Naive thymus-derived CD8-positive, alpha-beta T cell (primary cell): Measurements from ENCODE around the gene HDAC10. TPM values are rescaled to one million over a fixed set of nuclear protein-coding genes. Genes with fewer than 3 reads are reported as not detected.
A peak's percentile ranks its signal among the peaks of the same experiment; 100 is the strongest.

Source experiments
- ATAC-seq, 2 donors: fragments of 150-1000 bp; cut with Tn5 transposase in 1 of 2; sonication (Bioruptor Pico), chemical (Tn5 transposase) in 1 of 2; 1 replicate in 1 of 2; 2 replicates in 1 of 2; pipeline ENCODE4 v1.10.0; 2021; ENCODE audit warnings: mild to moderate bottlenecking in 2 of 2, moderate library complexity in 2 of 2
- POLR2A ChIA-PET: fragments of 350-600 bp; sonication (Branson Sonifier 250); formaldehyde crosslinking; loops from one replicate; lab custom pipeline; 2021; ENCODE audit warnings: antibody characterized with exemption; lab: Charles Lee
- DNase-seq, 10 donors: peaks; one replicate each; pipeline versions ENCODE4 v3.0.0 to v3.0.0-alpha.2; 2020 to 2022
- H3K27ac Mint-ChIP-seq, 10 donors: one replicate each; pipeline ENCODE4 v1.8.0; 2020 to 2022; ENCODE audit warnings: mild to moderate bottlenecking in 10 of 10, mixed read lengths in 10 of 10, moderate library complexity in 4 of 10, inconsistent platforms in 1 of 10
- H3K27me3 Mint-ChIP-seq, 5 donors: one replicate each; pipeline ENCODE4 v1.8.0; 2021 to 2022; ENCODE audit warnings: mixed read lengths in 5 of 5
- H3K36me3 Mint-ChIP-seq, 3 donors: one replicate each; pipeline ENCODE4 v1.8.0; 2020 to 2022; ENCODE audit warnings: mixed read lengths in 3 of 3, mild to moderate bottlenecking in 2 of 3, inconsistent platforms in 1 of 3
- H3K4me1 Mint-ChIP-seq, 4 donors: one replicate each; pipeline ENCODE4 v1.8.0; 2021 to 2022; ENCODE audit warnings: mixed read lengths in 4 of 4
- H3K4me3 Mint-ChIP-seq, 10 donors: one replicate each; pipeline ENCODE4 v1.8.0; 2020 to 2022; ENCODE audit warnings: mild to moderate bottlenecking in 10 of 10, mixed read lengths in 10 of 10, moderate library complexity in 6 of 10, inconsistent platforms in 1 of 10
- H3K9me3 Mint-ChIP-seq, 9 donors: one replicate each; pipeline ENCODE4 v1.8.0; 2020 to 2022; ENCODE audit warnings: mixed read lengths in 9 of 9, mild to moderate bottlenecking in 3 of 9, inconsistent platforms in 1 of 9, moderate library complexity in 1 of 9
- polyA plus RNA-seq, 3 donors: library from polyadenylated mRNA; unstranded; fragments of 300-500 nt; fragmentation: Illumina TruSeq; gene quantifications; one replicate each; pipeline ENCODE4 v1.2.3, GENCODE V29; 2021
- total RNA-seq, 8 experiments: library from RNA in 2 of 8; stranded (reverse) in 2 of 8; gene quantifications; one replicate each; pipeline ENCODE4 v1.2.3 and lab custom pipeline; 2021 to 2026

The HDAC10 gene
- total and polyA plus RNA-seq, 5 experiments from 2014 or later: 5.4 to 114 (median 7.8) TPM

GRCh38 chr22:50292643-50293440, 41.8 kb upstream of the HDAC10 start:
- Mint-ChIP-seq H3K36me3 (peaks cover 0 to 8% (median 0%) of the 10 kb centered on the region in 3 donors), H3K27ac (peak overlapping the region in 9 of 10 donors; percentile 13 to 95 (median 73)), H3K27me3 (peaks cover 0 to 24% (median 0%) of the 10 kb centered on the region in 5 donors), H3K9me3 (no peaks in the 10 kb centered on the region), H3K4me1 (peaks cover 11 to 23% (median 18%) of the 10 kb centered on the region in 4 donors), H3K4me3 (peak overlapping the region; percentile 68 to 95 (median 84))
- peak; percentile 61 to 73 for ATAC-seq
- POLR2A ChIA-PET: interaction anchor here (0.5 to 3.9 kb wide), 9 partner anchors 11 to 465 kb away, joined by 3 to 19 read pairs (median 4); partner anchors contain the start of gene PLXNB2
- peak in 4 of 10 donors; percentile 22 to 47 (median 42) for DNase-seq

GRCh38 chr22:50289942-50290630, 39.0 kb upstream of the HDAC10 start:
- H3K27me3 Mint-ChIP-seq: peaks cover 0 to 17% (median 0%) of the 10 kb centered on the region in 5 donors
- ATAC-seq: no peak
- peaks cover 11 to 23% (median 17%) of the 10 kb centered on the region in 4 donors for H3K4me1 Mint-ChIP-seq
- peaks cover 0 to 8% (median 0%) of the 10 kb centered on the region in 3 donors for H3K36me3 Mint-ChIP-seq
- POLR2A ChIA-PET: no interaction called here
- H3K9me3 Mint-ChIP-seq: no peaks in the 10 kb centered on the region
- no peak overlapping the region for H3K4me3 Mint-ChIP-seq
- no peak overlapping the region for H3K27ac Mint-ChIP-seq
- DNase-seq: no peak

DNA sequence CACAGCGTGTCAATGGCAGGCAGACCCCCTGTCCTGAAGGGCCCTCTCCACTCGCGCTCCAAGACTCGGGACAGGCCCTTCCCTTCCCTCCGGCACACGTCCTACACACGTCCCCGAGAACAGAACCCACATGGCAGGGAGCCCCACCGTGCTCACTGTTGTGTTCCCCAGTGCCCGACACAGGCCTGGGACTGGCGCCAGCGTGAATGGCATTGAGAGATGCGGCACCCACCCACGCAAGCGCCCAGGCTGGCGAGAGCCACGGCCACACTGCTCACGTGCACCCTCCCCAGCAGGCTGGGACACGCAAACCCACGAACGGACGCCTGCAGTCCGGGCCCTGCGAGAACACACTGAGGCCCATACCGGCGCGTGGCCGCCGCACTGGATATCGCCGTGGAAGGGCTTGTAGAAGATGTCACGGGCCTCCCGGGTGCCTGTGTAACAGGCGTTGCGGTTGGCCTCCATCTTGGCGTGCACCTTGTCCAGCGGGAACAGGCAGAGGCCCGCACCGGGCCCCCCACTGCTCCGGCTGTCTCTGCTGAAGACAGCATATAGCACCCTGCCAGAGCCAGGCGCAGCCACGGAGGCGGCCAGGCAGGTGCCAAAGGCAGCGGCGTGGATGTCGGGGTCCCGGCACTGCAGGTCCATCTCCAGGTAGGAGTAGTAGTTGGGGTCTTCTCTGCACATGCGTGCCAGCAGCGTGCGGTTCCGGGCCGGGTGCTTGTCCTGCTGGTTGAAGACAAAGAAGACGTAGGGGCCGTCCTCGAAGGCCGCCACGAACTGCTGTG, 38.3 kb upstream of the HDAC10 start:
- H3K4me1 Mint-ChIP-seq: peaks cover 11 to 21% (median 17%) of the 10 kb centered on the region in 4 donors
- no peaks in the 10 kb centered on the region for H3K9me3 Mint-ChIP-seq
- H3K27me3 Mint-ChIP-seq: peaks cover 0 to 17% (median 0%) of the 10 kb centered on the region in 5 donors
- no peak overlapping the region for H3K4me3 Mint-ChIP-seq
- H3K27ac Mint-ChIP-seq: no peak overlapping the region
- DNase-seq: no peak
- H3K36me3 Mint-ChIP-seq: peaks cover 0 to 8% (median 0%) of the 10 kb centered on the region in 3 donors
- POLR2A ChIA-PET: no interaction called here
- ATAC-seq: no peak

DNA sequence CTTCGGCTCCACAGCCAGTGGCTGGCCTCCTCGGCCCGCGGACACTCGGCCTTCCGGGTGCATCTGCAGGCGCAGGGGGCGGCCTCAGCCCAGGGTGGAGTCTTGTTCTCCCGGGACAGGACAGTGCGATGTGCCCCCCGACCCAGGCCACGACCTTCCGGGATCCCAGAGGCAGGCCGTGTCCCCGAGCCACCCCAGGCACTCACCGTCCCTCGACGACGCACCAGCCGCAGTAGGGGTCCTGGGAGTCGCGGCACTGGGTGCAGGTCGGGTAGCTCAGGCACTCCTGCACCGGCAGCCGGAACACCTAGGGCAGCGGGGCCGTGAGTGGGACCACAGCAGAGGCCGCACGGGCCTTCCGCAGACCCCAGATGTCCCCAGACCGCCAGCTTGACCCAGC, 36.7 kb upstream of the HDAC10 start:
- no peaks in the 10 kb centered on the region for H3K9me3 Mint-ChIP-seq
- H3K4me3 Mint-ChIP-seq: no peak overlapping the region
- POLR2A ChIA-PET: no interaction called here
- H3K27me3 Mint-ChIP-seq: peaks cover 0 to 14% (median 0%) of the 10 kb centered on the region in 5 donors
- H3K36me3 Mint-ChIP-seq: peaks cover 0 to 11% (median 0%) of the 10 kb centered on the region in 3 donors
- DNase-seq: no peak
- no peak overlapping the region for H3K27ac Mint-ChIP-seq
- no peak for ATAC-seq
- H3K4me1 Mint-ChIP-seq: peaks cover 7 to 13% (median 13%) of the 10 kb centered on the region in 4 donors

DNA sequence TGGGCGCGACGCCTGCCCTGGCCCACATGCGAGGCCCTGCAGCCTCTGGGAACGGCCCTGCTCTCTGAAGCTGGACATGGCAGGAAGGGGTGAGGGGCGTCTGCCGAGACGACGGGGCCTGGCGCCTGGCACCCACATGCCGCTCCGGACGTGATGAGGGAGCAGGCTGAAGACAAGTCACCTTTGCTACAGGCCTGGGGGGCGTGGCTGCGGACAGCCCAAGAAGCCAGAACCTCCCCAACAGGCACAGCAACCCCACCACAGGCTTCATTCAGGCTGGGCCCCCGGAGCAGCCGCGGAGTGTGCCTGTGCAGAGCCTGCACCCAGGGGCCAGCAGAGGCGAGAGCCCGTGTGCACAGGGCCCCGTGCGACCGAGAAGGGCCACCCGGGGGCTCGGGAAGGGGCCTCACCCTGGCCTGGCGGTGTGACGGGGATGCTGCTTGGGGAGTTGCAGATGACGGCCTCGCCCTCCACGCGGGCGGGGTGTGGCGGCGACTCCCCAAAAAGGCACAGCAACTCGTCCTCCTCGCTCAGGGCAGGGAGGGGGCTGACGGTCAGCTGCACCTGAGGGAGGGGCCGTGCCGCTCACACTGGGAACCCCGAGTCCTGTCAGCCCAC, 35.7 kb upstream of the HDAC10 start:
- H3K4me1 Mint-ChIP-seq: peaks cover 2 to 4% (median 4%) of the 10 kb centered on the region in 4 donors
- H3K4me3 Mint-ChIP-seq: no peak overlapping the region
- no peaks in the 10 kb centered on the region for H3K9me3 Mint-ChIP-seq
- peaks cover 0 to 9% (median 0%) of the 10 kb centered on the region in 3 donors for H3K36me3 Mint-ChIP-seq
- no peak for ATAC-seq
- POLR2A ChIA-PET: no interaction called here
- H3K27ac Mint-ChIP-seq: no peak overlapping the region
- H3K27me3 Mint-ChIP-seq: peaks cover 0 to 8% (median 0%) of the 10 kb centered on the region in 5 donors
- DNase-seq: no peak

DNA sequence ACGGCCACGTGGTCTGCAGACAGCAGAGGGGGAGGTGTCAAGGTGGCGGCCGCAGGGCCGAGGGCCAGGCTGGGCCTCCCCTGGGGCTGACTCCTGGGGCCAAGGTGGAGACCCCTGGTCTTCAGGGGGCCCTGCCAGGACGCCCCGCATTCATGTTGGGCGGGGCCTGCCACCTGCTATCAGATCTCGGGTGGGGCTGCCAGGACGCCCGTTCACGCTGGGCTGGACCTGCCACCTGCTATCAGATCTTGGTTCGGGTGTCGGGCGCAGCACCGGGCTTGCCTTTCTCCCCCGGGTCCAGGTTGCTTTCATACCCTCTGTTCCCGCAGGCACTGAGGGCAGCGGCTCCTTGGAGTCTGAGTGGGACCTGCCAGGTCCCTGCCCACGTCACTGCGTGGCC, 35.2 kb upstream of the HDAC10 start:
- no peak overlapping the region for H3K27ac Mint-ChIP-seq
- peaks cover 0 to 9% (median 0%) of the 10 kb centered on the region in 3 donors for H3K36me3 Mint-ChIP-seq
- POLR2A ChIA-PET: no interaction called here
- H3K27me3 Mint-ChIP-seq: peaks cover 0 to 3% (median 0%) of the 10 kb centered on the region in 5 donors
- ATAC-seq: no peak
- no peaks in the 10 kb centered on the region for H3K9me3 Mint-ChIP-seq
- H3K4me3 Mint-ChIP-seq: no peak overlapping the region
- H3K4me1 Mint-ChIP-seq: no peaks in the 10 kb centered on the region
- DNase-seq: no peak

- ATAC-seq: no peak
- H3K4me1 Mint-ChIP-seq: no peaks in the 10 kb centered on the region
- H3K36me3 Mint-ChIP-seq: peaks cover 0 to 14% (median 0%) of the 10 kb centered on the region in 3 donors
- H3K4me3 Mint-ChIP-seq: no peak overlapping the region
- POLR2A ChIA-PET: no interaction called here
- peaks cover 0 to 2% (median 0%) of the 10 kb centered on the region in 5 donors for H3K27me3 Mint-ChIP-seq
- H3K27ac Mint-ChIP-seq: no peak overlapping the region
- DNase-seq: no peak
- no peaks in the 10 kb centered on the region for H3K9me3 Mint-ChIP-seq
These were observed 34.6 kb upstream of the HDAC10 start for GRCh38 chr22:50285568-50286229.

DNA sequence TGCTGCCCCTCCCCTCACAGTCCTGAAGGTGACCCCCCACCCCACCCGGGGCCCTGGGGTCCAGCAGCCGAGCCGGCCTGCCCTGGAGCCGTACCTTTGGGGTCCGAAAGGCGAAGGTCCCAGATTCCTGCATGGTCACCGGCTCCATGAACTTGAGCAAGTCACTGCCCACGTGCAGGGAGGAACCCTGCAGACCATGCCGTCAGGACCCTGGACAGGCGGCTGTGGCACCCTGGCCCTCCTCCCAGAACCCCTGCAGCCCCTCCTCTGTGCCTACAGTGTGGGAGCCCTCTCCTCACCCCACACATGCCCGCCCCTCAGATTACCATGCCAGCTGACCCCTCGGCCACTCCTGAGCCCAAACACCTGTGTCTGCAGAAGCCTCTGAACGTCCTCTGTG, 33.4 kb upstream of the HDAC10 start:
- no peaks in the 10 kb centered on the region for H3K9me3 Mint-ChIP-seq
- H3K4me3 Mint-ChIP-seq: no peak overlapping the region
- H3K27me3 Mint-ChIP-seq: no peaks in the 10 kb centered on the region
- no peak for DNase-seq
- POLR2A ChIA-PET: interaction anchor here (0.6 kb wide), 1 partner anchor 10 kb away, joined by 5 read pairs; no protein-coding TSS in a partner anchor
- peaks cover 0 to 15% (median 0%) of the 10 kb centered on the region in 3 donors for H3K36me3 Mint-ChIP-seq
- ATAC-seq: no peak
- H3K27ac Mint-ChIP-seq: peak overlapping the region in 1 of 10 donors; percentile 31
- H3K4me1 Mint-ChIP-seq: no peaks in the 10 kb centered on the region

GRCh38 chr22:50283821-50284220, 32.8 kb upstream of the HDAC10 start:
- ATAC-seq (no peak), DNase-seq (no peak)
- no peaks in the 10 kb centered on the region for H3K27me3 Mint-ChIP-seq
- H3K9me3 Mint-ChIP-seq: no peaks in the 10 kb centered on the region
- POLR2A ChIA-PET: interaction anchor here (0.6 kb wide), 1 partner anchor 11 kb away, joined by 5 read pairs; no protein-coding TSS in a partner anchor
- no peak overlapping the region for H3K27ac Mint-ChIP-seq
- no peaks in the 10 kb centered on the region for H3K4me1 Mint-ChIP-seq
- peaks cover 0 to 15% (median 0%) of the 10 kb centered on the region in 3 donors for H3K36me3 Mint-ChIP-seq
- no peak overlapping the region for H3K4me3 Mint-ChIP-seq

DNA sequence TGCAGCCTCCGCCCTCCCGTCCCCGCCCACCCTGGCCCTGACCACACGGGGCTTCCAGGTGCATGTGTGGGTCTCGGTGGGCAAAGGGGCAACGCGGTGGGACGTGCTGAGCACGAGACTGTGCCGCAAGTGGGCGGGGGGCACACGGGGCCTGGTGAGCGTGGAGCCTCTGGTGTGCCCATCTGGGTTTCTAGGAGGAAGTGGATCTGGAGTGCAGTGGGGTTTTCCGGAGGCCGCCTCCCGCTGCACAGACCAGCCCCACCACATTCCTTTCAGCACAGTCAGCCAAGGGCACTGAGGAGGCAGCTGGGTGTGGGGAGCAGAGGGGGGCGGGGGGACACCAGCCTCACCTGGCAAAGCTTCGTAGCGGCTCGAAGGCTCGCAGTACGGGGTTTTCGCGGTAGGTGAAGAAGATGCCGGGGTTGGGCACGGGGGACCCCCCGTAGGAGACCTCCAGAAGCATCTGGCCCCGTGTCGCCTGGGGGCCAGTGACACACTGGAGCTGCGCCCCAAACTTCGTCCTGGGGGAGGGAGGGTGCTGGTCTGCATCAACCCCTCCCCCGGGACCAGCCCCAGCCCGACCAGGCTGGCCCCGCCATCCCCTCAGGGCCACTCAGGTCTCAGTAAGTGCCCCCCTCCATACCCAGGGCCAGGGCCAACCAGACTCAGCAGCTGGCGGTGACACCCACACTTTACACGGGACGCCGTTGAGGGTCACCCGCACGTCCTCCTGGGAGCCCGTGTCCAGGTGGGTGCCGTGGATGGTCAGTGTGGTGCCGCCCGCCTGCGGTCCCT, 31.5 kb upstream of the HDAC10 start:
- DNase-seq (no peak), ATAC-seq (no peak)
- peaks cover 0 to 10% (median 0%) of the 10 kb centered on the region in 3 donors for H3K36me3 Mint-ChIP-seq
- H3K4me3 Mint-ChIP-seq: no peak overlapping the region
- no peak overlapping the region for H3K27ac Mint-ChIP-seq
- no peaks in the 10 kb centered on the region for H3K27me3 Mint-ChIP-seq
- no peaks in the 10 kb centered on the region for H3K4me1 Mint-ChIP-seq
- H3K9me3 Mint-ChIP-seq: no peaks in the 10 kb centered on the region
- POLR2A ChIA-PET: no interaction called here

DNA sequence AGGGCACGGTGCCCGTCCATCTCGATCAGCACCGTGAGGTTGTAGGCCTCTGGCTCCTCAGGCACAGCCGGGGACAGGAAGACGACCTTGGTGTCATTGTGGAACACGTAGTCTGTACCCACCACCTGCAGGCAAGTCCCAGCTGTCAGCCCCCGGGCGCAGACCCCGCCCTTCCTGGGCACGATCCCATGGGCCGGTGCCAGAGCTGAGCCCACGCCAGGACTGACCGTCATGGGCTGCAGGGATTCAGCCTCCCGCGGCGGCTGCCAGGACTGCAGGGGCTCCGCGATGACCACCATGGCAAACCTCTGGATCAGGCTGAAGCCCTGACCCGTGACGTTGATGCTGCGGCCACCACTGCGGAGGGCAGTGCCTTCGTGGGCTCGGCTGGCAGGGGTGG, 30.9 kb upstream of the HDAC10 start:
- Mint-ChIP-seq H3K27ac (no peak overlapping the region), H3K27me3 (no peaks in the 10 kb centered on the region), H3K4me3 (no peak overlapping the region), H3K9me3 (no peaks in the 10 kb centered on the region), H3K36me3 (peaks cover 0 to 10% (median 0%) of the 10 kb centered on the region in 3 donors), H3K4me1 (no peaks in the 10 kb centered on the region)
- no peak for ATAC-seq
- DNase-seq: no peak
- POLR2A ChIA-PET: no interaction called here
